GM12878 (cell line): ENCODE data around the gene KPNA4. TPM values are rescaled to one million over a fixed set of nuclear protein-coding genes. Genes with fewer than 3 reads are reported as not detected.

ENCODE experiments used
- ATAC-seq: fragments of 200-7000 bp; cut with Tn5 transposase; 3 replicates; pipeline ENCODE4 v1.9.1; 2020; ENCODE audit warnings: mild to moderate bottlenecking, moderate library complexity
- BruUV-seq: library from RNA; stranded (reverse); fragments of 400-500 nt; replicated peaks from 2 replicates; lab custom pipeline; 2021; lab: Mats Ljungman, UMichigan
- CTCF ChIA-PET: fragments of 300-600 bp; sonication (Branson Sonifier 250); formaldehyde crosslinking; extraction: SDS; loops from one replicate; lab custom pipeline; 2021; ENCODE audit warnings: inconsistent platforms; lab: Yijun Ruan, JAX
- POLR2A ChIA-PET: fragments of 350-600 bp; formaldehyde crosslinking; extraction: SDS; loops from one replicate; lab custom pipeline; 2021; ENCODE audit warnings: inconsistent platforms; lab: Charles Lee
- RAD21 ChIA-PET: fragments of 300-600 bp; sonication (Branson Sonifier 250); formaldehyde crosslinking; loops from one replicate; lab custom pipeline; 2023; ENCODE audit warnings: antibody characterized with exemption; ENCODE audit not compliant: unreplicated experiment; lab: Charles Lee
- SMC1A ChIA-PET: fragments of 300-600 bp; sonication (Branson Sonifier 250); formaldehyde crosslinking; loops from one replicate; lab custom pipeline; 2023; ENCODE audit not compliant: unreplicated experiment, uncharacterized antibody; lab: Charles Lee
- DNase-seq: peaks from one replicate; pipeline ENCODE4 v3.0.0-alpha.2; 2011; ENCODE audit warnings: low read depth, low spot score
- FAIRE-seq: peaks from 3 replicates; lab custom pipeline; 2011; peaks lifted over from hg19 to GRCh38; lab: Jason Lieb, UNC
- H2AFZ ChIP-seq: 2 replicates; pipeline ENCODE4 v1.6.0; 2011; ENCODE audit warnings: low read depth, low read length, control low read depth; ENCODE audit not compliant: control insufficient read depth
- H3K27ac ChIP-seq: 2 replicates; pipeline ENCODE4 v1.5.1; 2011; ENCODE audit warnings: control low read depth; ENCODE audit not compliant: control insufficient read depth, insufficient read depth
- H3K27me3 ChIP-seq, 2 experiments: replicated peaks in 1 of 2; 2 replicates each; pipeline versions ENCODE4 v1.6.0 to v1.6.1; 2011; ENCODE audit warnings: low read length in 1 of 2; ENCODE audit not compliant: control insufficient read depth in 2 of 2, insufficient read depth in 2 of 2
- H3K36me3 ChIP-seq, 2 experiments: 2 replicates each; pipeline ENCODE4 v1.5.1; 2011; ENCODE audit warnings: low read length in 1 of 2; ENCODE audit not compliant: control insufficient read depth in 2 of 2, insufficient read depth in 2 of 2
- H3K4me1 ChIP-seq: 2 replicates; pipeline ENCODE4 v1.6.1; 2011; ENCODE audit warnings: mild to moderate bottlenecking, low read length, moderate library complexity, mixed read lengths; ENCODE audit not compliant: control insufficient read depth, insufficient read depth
- H3K4me2 ChIP-seq: 2 replicates; pipeline ENCODE4 v1.6.0; 2011; ENCODE audit warnings: control low read depth; ENCODE audit not compliant: control insufficient read depth, insufficient read depth
- H3K4me3 ChIP-seq: fragments of 200-600 bp; sonication (generic); 2 replicates; pipeline ENCODE4 v1.5.1; 2016
- H3K79me2 ChIP-seq: 2 replicates; pipeline ENCODE4 v1.6.0; 2011; ENCODE audit warnings: low read length; ENCODE audit not compliant: control insufficient read depth, insufficient read depth
- H3K9ac ChIP-seq: 2 replicates; pipeline ENCODE4 v1.8.0; 2011; ENCODE audit warnings: low read length, control low read depth, mixed read lengths; ENCODE audit not compliant: control insufficient read depth, insufficient read depth
- H3K9me3 ChIP-seq: replicated peaks from 3 replicates; pipeline ENCODE4 v1.5.1; 2011; ENCODE audit warnings: mild to moderate bottlenecking, low read length; ENCODE audit not compliant: control insufficient read depth, insufficient read depth
- H4K20me1 ChIP-seq: 2 replicates; pipeline ENCODE4 v1.6.0; 2011; ENCODE audit not compliant: control insufficient read depth, insufficient read depth
- CHD4 ChIP-seq: fragments of 200-600 bp; sonication (generic); IDR thresholded peaks from 2 replicates; pipeline ENCODE4 v1.6.1; 2016; ENCODE audit warnings: mild to moderate bottlenecking
- MTA3 ChIP-seq: IDR thresholded peaks from 2 replicates; pipeline ENCODE4 v1.6.1; 2012; ENCODE audit warnings: low read length, inconsistent platforms, borderline replicate concordance
- NBN ChIP-seq: fragments of 450-650 bp; IDR thresholded peaks from 2 replicates; pipeline ENCODE4 v1.6.1; 2016
- SREBF1 ChIP-seq: IDR thresholded peaks from 2 replicates; pipeline ENCODE4 v1.6.1; 2012; ENCODE audit warnings: mild to moderate bottlenecking, low read length
- SUPT20H ChIP-seq: IDR thresholded peaks from 2 replicates; pipeline ENCODE4 v1.6.1; 2011; ENCODE audit warnings: low read depth, mild to moderate bottlenecking, low read length, moderate library complexity, borderline replicate concordance; ENCODE audit not compliant: control insufficient read depth
- TCF12 ChIP-seq: IDR thresholded peaks from 2 replicates; pipeline ENCODE4 v1.6.1; 2011; ENCODE audit warnings: low read depth, mild to moderate bottlenecking, low read length
- WGBS: methylation state at CpG from one replicate; pipeline ENCODE4 v1.1.6; 2016; ENCODE audit warnings: low lambda C conversion rate; ENCODE audit not compliant: insufficient replicate concordance, insufficient coverage; ENCODE audit errors: missing lambda C conversion rate; 5-methylcytosine and 5-hydroxymethylcytosine counted together
- in situ Hi-C: fragments of 300-500 bp; cut with MboI; formaldehyde crosslinking; loops from 9 replicates; pipeline ENCODE4 v1.14.3; 2018; ENCODE audit warnings: mixed read lengths
- intact Hi-C: fragments of 100-400 bp; cut with micrococcal nuclease; formaldehyde crosslinking; loops from one replicate; pipeline ENCODE4 v1.14.2; 2022; ENCODE audit not compliant: unreplicated experiment
- polyA plus RNA-seq, 11 experiments: library from polyadenylated mRNA; depleted of rRNA in 4 of 11; unstranded in 6 of 11; stranded (reverse) in 5 of 11; fragments of >200 nt; fragmentation: Nextera tagmentation in 4 of 11; fragmentation: Illumina TruSeq in 1 of 11; extraction: Ambion mirVana in 4 of 11; extraction: Trizol in 1 of 11; gene quantifications; 1 replicate in 1 of 11; 2 replicates in 10 of 11; pipeline versions ENCODE4 v1.2.1 to v1.2.3, GENCODE V29; 2011 to 2016; ENCODE audit warnings: inconsistent platforms in 2 of 11, missing spikeins in 2 of 11, low read depth in 1 of 11
- total RNA-seq, 4 experiments: library from RNA; depleted of rRNA in 3 of 4; stranded (reverse); fragments of >200 nt in 3 of 4; fragmentation: Illumina TruSeq in 1 of 4; extraction: Trizol in 1 of 4; gene quantifications; 2 replicates each; pipeline versions ENCODE4 v1.2.1 to v1.2.3, GENCODE V29; 2013 to 2021
- TF ChIP-seq, protein P1 (sequence below): fragments of 450-650 bp; IDR thresholded peaks from 2 replicates; pipeline ENCODE4 v1.6.1; 2017; ENCODE audit warnings: mild to moderate bottlenecking, moderate library complexity
- TF ChIP-seq, protein P2 (sequence below): fragments of 450-650 bp; IDR thresholded peaks from 2 replicates; pipeline ENCODE4 v1.6.1; 2017; ENCODE audit warnings: mild to moderate bottlenecking
- TF ChIP-seq, protein P3 (sequence below): IDR thresholded peaks from 2 replicates; pipeline ENCODE4 v1.6.1; 2012; ENCODE audit warnings: improper control_type of control experiment, low read depth, low read length; ENCODE audit not compliant: insufficient replicate concordance

The KPNA4 gene
- total and polyA plus RNA-seq, 10 of the 15 experiments (the other 5 are each of a cell fraction or from before 2014, with no cell fraction given), result 9.9 to 40.6 (median 18.1) TPM

DNA sequence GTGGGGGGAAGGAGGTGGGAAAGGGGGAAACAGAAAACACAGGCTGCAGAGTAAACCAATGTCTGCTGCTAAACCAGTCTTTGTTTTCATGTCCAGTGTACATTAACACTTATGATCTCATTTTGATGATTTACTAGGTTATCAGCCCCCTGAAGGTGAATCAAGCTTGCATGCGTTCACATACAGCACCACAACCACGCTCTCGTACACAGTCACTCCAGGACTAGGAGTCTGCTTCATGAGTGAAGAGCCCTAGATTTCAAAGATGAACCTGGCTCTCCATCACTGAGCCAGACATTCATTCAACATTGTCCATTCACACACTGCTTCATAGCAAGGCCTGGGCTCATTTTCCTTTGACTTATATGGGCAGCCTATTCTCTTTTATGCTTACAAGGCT is 64.0 kb downstream of the KPNA4 start (continued):
- TF ChIP-seq, protein P1, sequence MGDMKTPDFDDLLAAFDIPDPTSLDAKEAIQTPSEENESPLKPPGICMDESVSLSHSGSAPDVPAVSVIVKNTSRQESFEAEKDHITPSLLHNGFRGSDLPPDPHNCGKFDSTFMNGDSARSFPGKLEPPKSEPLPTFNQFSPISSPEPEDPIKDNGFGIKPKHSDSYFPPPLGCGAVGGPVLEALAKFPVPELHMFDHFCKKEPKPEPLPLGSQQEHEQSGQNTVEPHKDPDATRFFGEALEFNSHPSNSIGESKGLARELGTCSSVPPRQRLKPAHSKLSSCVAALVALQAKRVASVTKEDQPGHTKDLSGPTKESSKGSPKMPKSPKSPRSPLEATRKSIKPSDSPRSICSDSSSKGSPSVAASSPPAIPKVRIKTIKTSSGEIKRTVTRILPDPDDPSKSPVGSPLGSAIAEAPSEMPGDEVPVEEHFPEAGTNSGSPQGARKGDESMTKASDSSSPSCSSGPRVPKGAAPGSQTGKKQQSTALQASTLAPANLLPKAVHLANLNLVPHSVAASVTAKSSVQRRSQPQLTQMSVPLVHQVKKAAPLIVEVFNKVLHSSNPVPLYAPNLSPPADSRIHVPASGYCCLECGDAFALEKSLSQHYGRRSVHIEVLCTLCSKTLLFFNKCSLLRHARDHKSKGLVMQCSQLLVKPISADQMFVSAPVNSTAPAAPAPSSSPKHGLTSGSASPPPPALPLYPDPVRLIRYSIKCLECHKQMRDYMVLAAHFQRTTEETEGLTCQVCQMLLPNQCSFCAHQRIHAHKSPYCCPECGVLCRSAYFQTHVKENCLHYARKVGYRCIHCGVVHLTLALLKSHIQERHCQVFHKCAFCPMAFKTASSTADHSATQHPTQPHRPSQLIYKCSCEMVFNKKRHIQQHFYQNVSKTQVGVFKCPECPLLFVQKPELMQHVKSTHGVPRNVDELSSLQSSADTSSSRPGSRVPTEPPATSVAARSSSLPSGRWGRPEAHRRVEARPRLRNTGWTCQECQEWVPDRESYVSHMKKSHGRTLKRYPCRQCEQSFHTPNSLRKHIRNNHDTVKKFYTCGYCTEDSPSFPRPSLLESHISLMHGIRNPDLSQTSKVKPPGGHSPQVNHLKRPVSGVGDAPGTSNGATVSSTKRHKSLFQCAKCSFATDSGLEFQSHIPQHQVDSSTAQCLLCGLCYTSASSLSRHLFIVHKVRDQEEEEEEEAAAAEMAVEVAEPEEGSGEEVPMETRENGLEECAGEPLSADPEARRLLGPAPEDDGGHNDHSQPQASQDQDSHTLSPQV, result no peak
- TF ChIP-seq SREBF1 (no peak), CHD4 (no peak), TCF12 (no peak), MTA3 (no peak), NBN (no peak)
- TF ChIP-seq, protein P2, sequence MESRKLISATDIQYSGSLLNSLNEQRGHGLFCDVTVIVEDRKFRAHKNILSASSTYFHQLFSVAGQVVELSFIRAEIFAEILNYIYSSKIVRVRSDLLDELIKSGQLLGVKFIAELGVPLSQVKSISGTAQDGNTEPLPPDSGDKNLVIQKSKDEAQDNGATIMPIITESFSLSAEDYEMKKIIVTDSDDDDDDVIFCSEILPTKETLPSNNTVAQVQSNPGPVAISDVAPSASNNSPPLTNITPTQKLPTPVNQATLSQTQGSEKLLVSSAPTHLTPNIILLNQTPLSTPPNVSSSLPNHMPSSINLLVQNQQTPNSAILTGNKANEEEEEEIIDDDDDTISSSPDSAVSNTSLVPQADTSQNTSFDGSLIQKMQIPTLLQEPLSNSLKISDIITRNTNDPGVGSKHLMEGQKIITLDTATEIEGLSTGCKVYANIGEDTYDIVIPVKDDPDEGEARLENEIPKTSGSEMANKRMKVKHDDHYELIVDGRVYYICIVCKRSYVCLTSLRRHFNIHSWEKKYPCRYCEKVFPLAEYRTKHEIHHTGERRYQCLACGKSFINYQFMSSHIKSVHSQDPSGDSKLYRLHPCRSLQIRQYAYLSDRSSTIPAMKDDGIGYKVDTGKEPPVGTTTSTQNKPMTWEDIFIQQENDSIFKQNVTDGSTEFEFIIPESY, result no peak
- TF ChIP-seq, all 136 proteins: peak for 0

DNA sequence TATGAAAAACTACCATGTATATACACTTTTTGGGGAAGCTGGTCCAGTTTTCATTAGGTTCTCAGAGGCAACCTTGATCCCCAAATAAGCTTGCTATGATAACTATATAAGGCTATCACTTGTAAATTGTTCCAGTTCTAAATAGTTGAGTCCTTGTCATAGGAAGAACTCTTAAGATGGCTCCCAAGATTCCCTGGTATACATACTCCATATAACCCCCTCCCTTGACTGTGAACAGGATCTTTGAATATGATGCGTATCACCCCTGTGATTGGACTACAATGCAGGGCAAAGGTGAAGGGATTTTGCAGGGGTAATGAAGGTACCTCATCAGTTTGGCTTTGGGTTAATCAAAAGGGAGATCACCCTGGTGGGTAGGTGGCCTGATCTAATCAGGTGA is 67.2 kb downstream of the KPNA4 start:
- FAIRE-seq (no peak), ATAC-seq (no peak), DNase-seq (no peak)
- Histone ChIP-seq H3K79me2 (no peaks in the 10 kb centered on the region), H3K36me3 (peaks cover 0 to 4% of the 10 kb centered on the region in 2 experiments), H3K27ac (no peak overlapping the region), H4K20me1 (no peaks in the 10 kb centered on the region), H2AFZ (no peak overlapping the region), H3K4me3 (no peak overlapping the region), H3K9ac (no peak overlapping the region), H3K4me2 (no peak overlapping the region), H3K27me3 (no peaks in the 10 kb centered on the region), H3K4me1 (no peaks in the 10 kb centered on the region), H3K9me3 (no peaks in the 10 kb centered on the region)
- WGBS, result 100% methylated on average over 1 of the region's 1 CpG
- SMC1A ChIA-PET, result interaction anchor here (0.7 to 1.2 kb wide), 2 partner anchors 13 to 37 kb away, joined by 4 to 5 read pairs; no protein-coding TSS in a partner anchor
- CTCF ChIA-PET, result interaction anchor here (1.0 to 2.0 kb wide), 2 partner anchors 13 to 91 kb away, joined by 3 to 11 read pairs; no protein-coding TSS in a partner anchor
- POLR2A ChIA-PET, result no interaction called here
- intact Hi-C loops (no loop called here), in situ Hi-C loops (no loop called here)
- RAD21 ChIA-PET, result no interaction called here
- BruUV-seq, result no TSS peak
- TF ChIP-seq, protein P3, sequence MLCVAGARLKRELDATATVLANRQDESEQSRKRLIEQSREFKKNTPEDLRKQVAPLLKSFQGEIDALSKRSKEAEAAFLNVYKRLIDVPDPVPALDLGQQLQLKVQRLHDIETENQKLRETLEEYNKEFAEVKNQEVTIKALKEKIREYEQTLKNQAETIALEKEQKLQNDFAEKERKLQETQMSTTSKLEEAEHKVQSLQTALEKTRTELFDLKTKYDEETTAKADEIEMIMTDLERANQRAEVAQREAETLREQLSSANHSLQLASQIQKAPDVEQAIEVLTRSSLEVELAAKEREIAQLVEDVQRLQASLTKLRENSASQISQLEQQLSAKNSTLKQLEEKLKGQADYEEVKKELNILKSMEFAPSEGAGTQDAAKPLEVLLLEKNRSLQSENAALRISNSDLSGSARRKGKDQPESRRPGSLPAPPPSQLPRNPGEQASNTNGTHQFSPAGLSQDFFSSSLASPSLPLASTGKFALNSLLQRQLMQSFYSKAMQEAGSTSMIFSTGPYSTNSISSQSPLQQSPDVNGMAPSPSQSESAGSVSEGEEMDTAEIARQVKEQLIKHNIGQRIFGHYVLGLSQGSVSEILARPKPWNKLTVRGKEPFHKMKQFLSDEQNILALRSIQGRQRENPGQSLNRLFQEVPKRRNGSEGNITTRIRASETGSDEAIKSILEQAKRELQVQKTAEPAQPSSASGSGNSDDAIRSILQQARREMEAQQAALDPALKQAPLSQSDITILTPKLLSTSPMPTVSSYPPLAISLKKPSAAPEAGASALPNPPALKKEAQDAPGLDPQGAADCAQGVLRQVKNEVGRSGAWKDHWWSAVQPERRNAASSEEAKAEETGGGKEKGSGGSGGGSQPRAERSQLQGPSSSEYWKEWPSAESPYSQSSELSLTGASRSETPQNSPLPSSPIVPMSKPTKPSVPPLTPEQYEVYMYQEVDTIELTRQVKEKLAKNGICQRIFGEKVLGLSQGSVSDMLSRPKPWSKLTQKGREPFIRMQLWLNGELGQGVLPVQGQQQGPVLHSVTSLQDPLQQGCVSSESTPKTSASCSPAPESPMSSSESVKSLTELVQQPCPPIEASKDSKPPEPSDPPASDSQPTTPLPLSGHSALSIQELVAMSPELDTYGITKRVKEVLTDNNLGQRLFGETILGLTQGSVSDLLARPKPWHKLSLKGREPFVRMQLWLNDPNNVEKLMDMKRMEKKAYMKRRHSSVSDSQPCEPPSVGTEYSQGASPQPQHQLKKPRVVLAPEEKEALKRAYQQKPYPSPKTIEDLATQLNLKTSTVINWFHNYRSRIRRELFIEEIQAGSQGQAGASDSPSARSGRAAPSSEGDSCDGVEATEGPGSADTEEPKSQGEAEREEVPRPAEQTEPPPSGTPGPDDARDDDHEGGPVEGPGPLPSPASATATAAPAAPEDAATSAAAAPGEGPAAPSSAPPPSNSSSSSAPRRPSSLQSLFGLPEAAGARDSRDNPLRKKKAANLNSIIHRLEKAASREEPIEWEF, result no peak
- no peak for TF ChIP-seq SUPT20H
